Activated CD8-positive, alpha-beta T cell treated with anti-CD3 and anti-CD28 coated beads, Interleukin-2, amount 10 ng/mL, durations not matched to agents 7 days and 5 days (primary cell): ENCODE results near the gene ANO3. TPM values are rescaled to one million over a fixed set of nuclear protein-coding genes. Genes with fewer than 3 reads are reported as not detected.

Experiments used
- ATAC-seq: fragments of 150-1000 bp; cut with Tn5 transposase; one replicate; pipeline ENCODE4 v1.10.0; 2021; ENCODE audit warnings: moderate library complexity
- CTCF ChIA-PET: fragments of 350-600 bp; sonication (Branson Sonifier 250); formaldehyde crosslinking; loops from one replicate; lab custom pipeline; 2021; ENCODE audit warnings: antibody characterized with exemption; lab: Charles Lee
- POLR2A ChIA-PET: fragments of 350-600 bp; sonication (Branson Sonifier 250); formaldehyde crosslinking; loops from one replicate; lab custom pipeline; 2021; ENCODE audit warnings: antibody characterized with exemption; lab: Charles Lee
- DNase-seq: peaks from one replicate; pipeline ENCODE4 v3.0.0-alpha.2; 2020
- H3K27ac Mint-ChIP-seq: one replicate; pipeline ENCODE4 v1.8.0; 2021; ENCODE audit warnings: mild to moderate bottlenecking, mixed read lengths
- H3K27me3 Mint-ChIP-seq: one replicate; pipeline ENCODE4 v1.8.0; 2021; ENCODE audit warnings: low read depth, mixed read lengths
- H3K36me3 Mint-ChIP-seq: one replicate; pipeline ENCODE4 v1.8.0; 2021; ENCODE audit warnings: low read depth, mixed read lengths
- H3K4me1 Mint-ChIP-seq: one replicate; pipeline ENCODE4 v1.8.0; 2021; ENCODE audit warnings: low read depth, mixed read lengths
- H3K4me3 Mint-ChIP-seq: one replicate; pipeline ENCODE4 v1.8.0; 2021; ENCODE audit warnings: mild to moderate bottlenecking, mixed read lengths
- H3K9me3 Mint-ChIP-seq: one replicate; pipeline ENCODE4 v1.8.0; 2022; ENCODE audit warnings: mixed read lengths; ENCODE audit not compliant: insufficient read depth
- total RNA-seq, 2 experiments: library from RNA; stranded (reverse); gene quantifications; one replicate each; pipeline ENCODE4 v1.2.3, GENCODE V29; 2021

ANO3 gene
- total RNA-seq, 2 experiments from 2014 or later, result not detected

GRCh38 chr11:26377619-26378018 lies 45.7 kb downstream of the ANO3 start:
- ChIA-PET POLR2A (no interaction called here), CTCF (no interaction called here)
- ATAC-seq (no peak), DNase-seq (no peak)
- Mint-ChIP-seq H3K36me3 (no peaks in the 10 kb centered on the region), H3K9me3 (peaks cover 26% of the 10 kb centered on the region), H3K27me3 (no peaks in the 10 kb centered on the region), H3K4me3 (no peak overlapping the region), H3K27ac (no peak overlapping the region), H3K4me1 (no peaks in the 10 kb centered on the region)

GRCh38 chr11:26399336-26399735 lies 67.4 kb downstream of the ANO3 start:
- H3K27ac Mint-ChIP-seq, result no peak overlapping the region
- peaks cover 11% of the 10 kb centered on the region for H3K9me3 Mint-ChIP-seq
- ChIA-PET POLR2A (no interaction called here), CTCF (no interaction called here)
- ATAC-seq (no peak), DNase-seq (no peak)
- no peaks in the 10 kb centered on the region for H3K4me1 Mint-ChIP-seq
- H3K36me3 Mint-ChIP-seq, result no peaks in the 10 kb centered on the region
- no peaks in the 10 kb centered on the region for H3K27me3 Mint-ChIP-seq
- no peak overlapping the region for H3K4me3 Mint-ChIP-seq

GRCh38 chr11:26410706-26411366 lies 78.9 kb downstream of the ANO3 start:
- H3K9me3 Mint-ChIP-seq, result peaks cover 4% of the 10 kb centered on the region
- no peaks in the 10 kb centered on the region for H3K4me1 Mint-ChIP-seq
- H3K27ac Mint-ChIP-seq, result no peak overlapping the region
- ATAC-seq (no peak), DNase-seq (no peak)
- no peak overlapping the region for H3K4me3 Mint-ChIP-seq
- ChIA-PET POLR2A (no interaction called here), CTCF (no interaction called here)
- H3K27me3 Mint-ChIP-seq, result no peaks in the 10 kb centered on the region
- no peaks in the 10 kb centered on the region for H3K36me3 Mint-ChIP-seq

GRCh38 chr11:26412955-26413354 lies 81.0 kb downstream of the ANO3 start:
- Mint-ChIP-seq H3K36me3 (no peaks in the 10 kb centered on the region), H3K27ac (no peak overlapping the region), H3K27me3 (no peaks in the 10 kb centered on the region), H3K4me3 (no peak overlapping the region), H3K9me3 (no peaks in the 10 kb centered on the region), H3K4me1 (no peaks in the 10 kb centered on the region)
- ChIA-PET POLR2A (no interaction called here), CTCF (no interaction called here)
- DNase-seq (no peak), ATAC-seq (no peak)

GRCh38 chr11:26418386-26418912 lies 86.5 kb downstream of the ANO3 start:
- ATAC-seq, result no peak
- H3K4me1 Mint-ChIP-seq, result no peaks in the 10 kb centered on the region
- POLR2A ChIA-PET, result no interaction called here
- peaks cover 5% of the 10 kb centered on the region for H3K9me3 Mint-ChIP-seq
- no peak for DNase-seq
- no peaks in the 10 kb centered on the region for H3K36me3 Mint-ChIP-seq
- H3K27ac Mint-ChIP-seq, result no peak overlapping the region
- H3K27me3 Mint-ChIP-seq, result no peaks in the 10 kb centered on the region
- H3K4me3 Mint-ChIP-seq, result no peak overlapping the region
- CTCF ChIA-PET, result no interaction called here

GRCh38 chr11:26420331-26420730 lies 88.4 kb downstream of the ANO3 start:
- CTCF ChIA-PET, result no interaction called here
- H3K4me3 Mint-ChIP-seq, result no peak overlapping the region
- H3K9me3 Mint-ChIP-seq, result peaks cover 5% of the 10 kb centered on the region
- ATAC-seq (no peak), DNase-seq (no peak)
- POLR2A ChIA-PET, result no interaction called here
- H3K27me3 Mint-ChIP-seq, result no peaks in the 10 kb centered on the region
- no peaks in the 10 kb centered on the region for H3K36me3 Mint-ChIP-seq
- H3K27ac Mint-ChIP-seq, result no peak overlapping the region
- H3K4me1 Mint-ChIP-seq, result no peaks in the 10 kb centered on the region

- DNase-seq (no peak), ATAC-seq (no peak)
- CTCF ChIA-PET, result no interaction called here
- Mint-ChIP-seq H3K4me1 (no peaks in the 10 kb centered on the region), H3K4me3 (no peak overlapping the region), H3K27me3 (no peaks in the 10 kb centered on the region), H3K36me3 (no peaks in the 10 kb centered on the region), H3K9me3 (no peaks in the 10 kb centered on the region), H3K27ac (no peak overlapping the region)
- POLR2A ChIA-PET, result no interaction called here
These were observed 92.3 kb downstream of the ANO3 start for GRCh38 chr11:26424255-26424654.

- no peak overlapping the region for H3K4me3 Mint-ChIP-seq
- CTCF ChIA-PET, result no interaction called here
- peaks cover 13% of the 10 kb centered on the region for H3K9me3 Mint-ChIP-seq
- ATAC-seq (no peak), DNase-seq (no peak)
- H3K4me1 Mint-ChIP-seq, result no peaks in the 10 kb centered on the region
- no peaks in the 10 kb centered on the region for H3K27me3 Mint-ChIP-seq
- no peaks in the 10 kb centered on the region for H3K36me3 Mint-ChIP-seq
- no peak overlapping the region for H3K27ac Mint-ChIP-seq
- POLR2A ChIA-PET, result no interaction called here
These were observed 107.9 kb downstream of the ANO3 start for GRCh38 chr11:26439854-26440253.

GRCh38 chr11:26442131-26442530 lies 110.2 kb downstream of the ANO3 start:
- ChIA-PET POLR2A (no interaction called here), CTCF (no interaction called here)
- H3K4me3 Mint-ChIP-seq, result no peak overlapping the region

GRCh38 chr11:26443617-26444016 lies 111.7 kb downstream of the ANO3 start:
- no peaks in the 10 kb centered on the region for H3K4me1 Mint-ChIP-seq
- DNase-seq (no peak), ATAC-seq (no peak)
- ChIA-PET CTCF (no interaction called here), POLR2A (no interaction called here)
- no peaks in the 10 kb centered on the region for H3K36me3 Mint-ChIP-seq
- peaks cover 10% of the 10 kb centered on the region for H3K9me3 Mint-ChIP-seq
- no peak overlapping the region for H3K27ac Mint-ChIP-seq
- no peak overlapping the region for H3K4me3 Mint-ChIP-seq
- no peaks in the 10 kb centered on the region for H3K27me3 Mint-ChIP-seq

More at GRCh38 chr11:26442131-26442530, 110.2 kb downstream of the ANO3 start:
- ATAC-seq (no peak), DNase-seq (no peak)
- Mint-ChIP-seq H3K27ac (no peak overlapping the region), H3K9me3 (peaks cover 10% of the 10 kb centered on the region), H3K4me1 (no peaks in the 10 kb centered on the region), H3K27me3 (no peaks in the 10 kb centered on the region), H3K36me3 (no peaks in the 10 kb centered on the region)

GRCh38 chr11:26457636-26458035 lies 125.7 kb downstream of the ANO3 start:
- ATAC-seq, result no peak
- ChIA-PET CTCF (no interaction called here), POLR2A (no interaction called here)
- Mint-ChIP-seq H3K27me3 (no peaks in the 10 kb centered on the region), H3K4me1 (no peaks in the 10 kb centered on the region), H3K4me3 (no peak overlapping the region), H3K36me3 (no peaks in the 10 kb centered on the region), H3K27ac (no peak overlapping the region), H3K9me3 (no peaks in the 10 kb centered on the region)
- no peak for DNase-seq

GRCh38 chr11:26465274-26465673 lies 133.3 kb downstream of the ANO3 start:
- no peak overlapping the region for H3K4me3 Mint-ChIP-seq

GRCh38 chr11:26467506-26467905 lies 135.6 kb downstream of the ANO3 start:
- no peaks in the 10 kb centered on the region for H3K4me1 Mint-ChIP-seq
- no peaks in the 10 kb centered on the region for H3K9me3 Mint-ChIP-seq
- H3K27ac Mint-ChIP-seq, result no peak overlapping the region
- no peak overlapping the region for H3K4me3 Mint-ChIP-seq
- DNase-seq (no peak), ATAC-seq (no peak)
- no peaks in the 10 kb centered on the region for H3K27me3 Mint-ChIP-seq
- H3K36me3 Mint-ChIP-seq, result no peaks in the 10 kb centered on the region
- POLR2A ChIA-PET, result no interaction called here
- CTCF ChIA-PET, result no interaction called here

More at GRCh38 chr11:26465274-26465673, 133.3 kb downstream of the ANO3 start:
- Mint-ChIP-seq H3K36me3 (no peaks in the 10 kb centered on the region), H3K27me3 (no peaks in the 10 kb centered on the region), H3K9me3 (no peaks in the 10 kb centered on the region), H3K4me1 (no peaks in the 10 kb centered on the region), H3K27ac (no peak overlapping the region)
- ATAC-seq (no peak), DNase-seq (no peak)
- ChIA-PET CTCF (no interaction called here), POLR2A (no interaction called here)
